Stomach (tissue), 4 donors: ENCODE measurements around the gene KCNQ1.

Source experiments
- POLR2AphosphoS5 ChIP-seq, 3 donors: sonication (generic); formaldehyde crosslinking; IDR thresholded peaks; one replicate each; pipeline ENCODE4 v1.6.1; 2016; ENCODE audit warnings: antibody characterized with exemption in 3 of 3
- TF ChIP-seq, protein P1 (sequence below), 7 experiments: fragments of 450-650 bp in 4 of 7; fragments of 200-600 bp in 3 of 7; sonication (generic) in 3 of 7; IDR thresholded peaks; one replicate each; pipeline ENCODE4 v1.5.1; 2016 to 2019; ENCODE audit warnings: antibody characterized with exemption in 7 of 7, control low read depth in 2 of 7, mild to moderate bottlenecking in 1 of 7

DNA sequence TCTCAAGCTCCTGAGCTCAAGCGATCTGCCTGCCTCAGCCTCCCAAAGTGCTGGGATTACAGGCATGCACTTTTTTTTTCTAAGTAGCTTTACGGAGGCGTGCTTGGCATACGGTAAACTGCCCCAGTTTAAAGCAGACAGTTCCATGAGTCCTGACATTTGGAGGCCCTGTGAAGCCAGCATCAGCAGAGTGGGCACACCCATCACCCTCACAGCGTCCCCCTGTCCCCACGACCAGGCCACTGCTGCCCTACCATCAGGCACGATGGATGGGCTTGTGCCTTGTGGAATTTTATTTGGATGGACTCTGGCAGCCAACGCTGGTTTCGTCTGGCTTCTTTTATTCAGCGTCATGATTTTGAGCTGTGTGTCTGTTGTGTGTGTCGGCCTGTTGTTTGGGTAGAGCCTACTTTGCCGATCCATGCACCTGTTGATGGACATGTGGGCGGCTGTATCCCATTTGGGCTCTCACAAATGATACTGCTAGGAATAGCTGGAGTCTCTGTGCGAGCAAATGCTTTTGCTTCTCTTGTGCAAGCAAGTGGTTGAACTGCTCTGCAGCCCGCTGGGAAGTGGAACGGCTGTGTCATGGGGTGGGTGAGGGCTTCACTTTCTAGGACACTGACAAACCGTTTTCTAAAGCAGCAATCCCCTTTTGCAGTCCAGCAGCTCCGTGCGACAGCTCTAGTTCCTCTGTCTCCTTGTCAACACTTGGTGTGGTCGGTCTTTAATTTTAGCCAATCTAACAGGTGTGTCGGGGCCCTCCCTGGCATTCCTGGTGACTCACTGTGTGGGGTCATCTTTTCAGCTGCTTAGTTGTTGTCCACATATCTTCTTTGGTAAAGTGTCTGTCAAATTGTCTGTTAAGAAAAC, 23.8 kb downstream of the KCNQ1 start:
- no peak for TF ChIP-seq POLR2AphosphoS5 (IDR thresholded peaks at IDR 0.05)
- TF ChIP-seq, protein P1, sequence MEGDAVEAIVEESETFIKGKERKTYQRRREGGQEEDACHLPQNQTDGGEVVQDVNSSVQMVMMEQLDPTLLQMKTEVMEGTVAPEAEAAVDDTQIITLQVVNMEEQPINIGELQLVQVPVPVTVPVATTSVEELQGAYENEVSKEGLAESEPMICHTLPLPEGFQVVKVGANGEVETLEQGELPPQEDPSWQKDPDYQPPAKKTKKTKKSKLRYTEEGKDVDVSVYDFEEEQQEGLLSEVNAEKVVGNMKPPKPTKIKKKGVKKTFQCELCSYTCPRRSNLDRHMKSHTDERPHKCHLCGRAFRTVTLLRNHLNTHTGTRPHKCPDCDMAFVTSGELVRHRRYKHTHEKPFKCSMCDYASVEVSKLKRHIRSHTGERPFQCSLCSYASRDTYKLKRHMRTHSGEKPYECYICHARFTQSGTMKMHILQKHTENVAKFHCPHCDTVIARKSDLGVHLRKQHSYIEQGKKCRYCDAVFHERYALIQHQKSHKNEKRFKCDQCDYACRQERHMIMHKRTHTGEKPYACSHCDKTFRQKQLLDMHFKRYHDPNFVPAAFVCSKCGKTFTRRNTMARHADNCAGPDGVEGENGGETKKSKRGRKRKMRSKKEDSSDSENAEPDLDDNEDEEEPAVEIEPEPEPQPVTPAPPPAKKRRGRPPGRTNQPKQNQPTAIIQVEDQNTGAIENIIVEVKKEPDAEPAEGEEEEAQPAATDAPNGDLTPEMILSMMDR (IDR thresholded peaks at IDR 0.05): no peak
